Glutamatergic neuron (in vitro differentiated cells): ENCODE results near the gene CFAP74. TPM values are rescaled to one million over a fixed set of nuclear protein-coding genes. Genes with fewer than 3 reads are reported as not detected.

ENCODE experiments used
- DNase-seq: peaks from one replicate; pipeline ENCODE4 v3.0.0; 2022
- H3K27ac Mint-ChIP-seq: one replicate; pipeline ENCODE4 v1.8.0; 2020; ENCODE audit warnings: mild to moderate bottlenecking, mixed read lengths, inconsistent platforms; ENCODE audit not compliant: unreplicated experiment
- H3K27me3 Mint-ChIP-seq: one replicate; pipeline ENCODE4 v1.8.0; 2020; ENCODE audit warnings: mild to moderate bottlenecking, moderate library complexity, mixed read lengths, inconsistent platforms; ENCODE audit not compliant: unreplicated experiment
- H3K36me3 Mint-ChIP-seq: one replicate; pipeline ENCODE4 v1.8.0; 2020; ENCODE audit warnings: mild to moderate bottlenecking, mixed read lengths, inconsistent platforms; ENCODE audit not compliant: unreplicated experiment
- H3K4me1 Mint-ChIP-seq: one replicate; pipeline ENCODE4 v1.8.0; 2020; ENCODE audit warnings: mild to moderate bottlenecking, low read depth, mixed read lengths, inconsistent platforms; ENCODE audit not compliant: unreplicated experiment
- H3K4me3 Mint-ChIP-seq: one replicate; pipeline ENCODE4 v1.8.0; 2020; ENCODE audit warnings: mild to moderate bottlenecking, mixed read lengths, inconsistent platforms; ENCODE audit not compliant: unreplicated experiment
- H3K9me3 Mint-ChIP-seq: one replicate; pipeline ENCODE4 v1.8.0; 2020; ENCODE audit warnings: mild to moderate bottlenecking, moderate library complexity, mixed read lengths, inconsistent platforms; ENCODE audit not compliant: unreplicated experiment
- CTCF ChIP-seq: fragments of 200-600 bp; sonication (generic); IDR thresholded peaks from one replicate; pipeline ENCODE4 v1.5.0; 2021; ENCODE audit not compliant: partially characterized antibody, unreplicated experiment
- total RNA-seq: library from RNA; stranded (reverse); fragmentation: NEBNext Ultra II Directional; extraction: Animal tissue kit (Norgen Biotek cat#: 25700); gene quantifications from one replicate; pipeline ENCODE4 v1.2.1, GENCODE V29; 2021; ENCODE audit not compliant: unreplicated experiment

The CFAP74 gene
- total RNA-seq, 1 donor from 2014 or later: not detected

GRCh38 chr1:1874901-1875300, 128.7 kb downstream of the CFAP74 start:
- no peak for TF ChIP-seq CTCF
- H3K27me3 Mint-ChIP-seq: peaks cover 14% of the 10 kb centered on the region
- DNase-seq: no peak
- no peak overlapping the region for H3K27ac Mint-ChIP-seq
- peaks cover 15% of the 10 kb centered on the region for H3K9me3 Mint-ChIP-seq
- peaks cover 26% of the 10 kb centered on the region for H3K4me1 Mint-ChIP-seq
- no peak overlapping the region for H3K4me3 Mint-ChIP-seq
- peaks cover 12% of the 10 kb centered on the region for H3K36me3 Mint-ChIP-seq

- DNase-seq: no peak
- H3K27ac Mint-ChIP-seq: peak overlapping the region; percentile 15
- H3K27me3 Mint-ChIP-seq: peaks cover 10% of the 10 kb centered on the region
- no peak for TF ChIP-seq CTCF
- H3K9me3 Mint-ChIP-seq: peaks cover 14% of the 10 kb centered on the region
- no peak overlapping the region for H3K4me3 Mint-ChIP-seq
- peaks cover 12% of the 10 kb centered on the region for H3K36me3 Mint-ChIP-seq
- H3K4me1 Mint-ChIP-seq: peaks cover 20% of the 10 kb centered on the region
Observed at GRCh38 chr1:1873186-1873585, 130.4 kb downstream of the CFAP74 start.

- peaks cover 14% of the 10 kb centered on the region for H3K9me3 Mint-ChIP-seq
- H3K4me3 Mint-ChIP-seq: peak overlapping the region; percentile 27
- TF ChIP-seq CTCF: no peak
- DNase-seq: no peak
- H3K27ac Mint-ChIP-seq: peak overlapping the region; percentile 15
- H3K36me3 Mint-ChIP-seq: peaks cover 12% of the 10 kb centered on the region
- H3K4me1 Mint-ChIP-seq: peaks cover 20% of the 10 kb centered on the region
- peaks cover 10% of the 10 kb centered on the region for H3K27me3 Mint-ChIP-seq
Observed at GRCh38 chr1:1872329-1872994, 131.1 kb downstream of the CFAP74 start.

Other genes with a start within 250 kb of the CFAP74 start
- gene NADK, start 225.3 kb downstream of the CFAP74 start, total RNA-seq: 66.0 TPM
- gene GNB1, start 112.7 kb downstream of the CFAP74 start, total RNA-seq: 734 TPM
- 5.2 TPM for gene CALML6, start 88.5 kb downstream of the CFAP74 start, total RNA-seq
- gene TMEM52, start 84.5 kb downstream of the CFAP74 start, total RNA-seq: 5.4 TPM
- gene GABRD, start 15.6 kb upstream of the CFAP74 start, total RNA-seq: 2.5 TPM
- gene PRKCZ, start 46.6 kb upstream of the CFAP74 start, total RNA-seq: 120 TPM
- 111 TPM for gene FAAP20, start 191.0 kb upstream of the CFAP74 start, total RNA-seq
- gene SKI, start 224.5 kb upstream of the CFAP74 start, total RNA-seq: 143 TPM